ENCODE data around the gene RPL27. TPM values are rescaled to one million over a fixed set of nuclear protein-coding genes. Genes with fewer than 3 reads are reported as not detected.

RPL27 gene
- total RNA-seq, 1 donor from 2014 or later, result 1,032 TPM

- no peaks in the 10 kb centered on the region for H3K9me3 ChIP-seq (ENCODE audit: insufficient read depth, low read depth, low read length)
- FAIRE-seq, result no peak
- no peak overlapping the region for H3K27ac ChIP-seq (ENCODE audit: low read depth, low read length)
- H3K27ac Mint-ChIP-seq (ENCODE audit: unreplicated experiment), result no peak overlapping the region
- TF ChIP-seq CTCF (IDR thresholded peaks at IDR 0.05; ENCODE audit: insufficient read depth, low read depth, low read length), result no peak
- TF ChIP-seq EZH2 (IDR thresholded peaks at IDR 0.05; ENCODE audit: insufficient read depth, low read length), result no peak
- H2AFZ ChIP-seq (ENCODE audit: low read depth, low read length), result peak overlapping the region; percentile 32
- no peaks in the 10 kb centered on the region for H3K27me3 ChIP-seq (ENCODE audit: insufficient read depth, low read length)
- DNase-seq (ENCODE audit: low read depth), result no peak
- H3K36me3 ChIP-seq (ENCODE audit: insufficient read depth, low read length), result peaks cover 3% of the 10 kb centered on the region
- H3K79me2 ChIP-seq (ENCODE audit: insufficient read depth, low read length), result no peaks in the 10 kb centered on the region
- peaks cover 2% of the 10 kb centered on the region for H3K27me3 Mint-ChIP-seq (ENCODE audit: low read depth, unreplicated experiment)
- H3K4me3 Mint-ChIP-seq (ENCODE audit: unreplicated experiment), result no peak overlapping the region
- no peak overlapping the region for H3K4me3 ChIP-seq (ENCODE audit: insufficient read depth, low read depth, low read length)
- H3K36me3 Mint-ChIP-seq (ENCODE audit: low read depth, unreplicated experiment), result no peaks in the 10 kb centered on the region
- no peak overlapping the region for H3K4me2 ChIP-seq (ENCODE audit: low read length)
- H4K20me1 ChIP-seq (ENCODE audit: insufficient read depth, low read length), result no peaks in the 10 kb centered on the region
- H3K9me3 Mint-ChIP-seq (ENCODE audit: unreplicated experiment), result no peaks in the 10 kb centered on the region
- H3K4me1 Mint-ChIP-seq (ENCODE audit: low read depth, unreplicated experiment), result peaks cover 5% of the 10 kb centered on the region
- H3K4me1 ChIP-seq (ENCODE audit: insufficient read depth, low read length), result no peaks in the 10 kb centered on the region
- no peak overlapping the region for H3K9ac ChIP-seq (ENCODE audit: low read length)
Observed at GRCh38 chr17:43042025-43042628, 43.9 kb downstream of the RPL27 start.

- Histone ChIP-seq H2AFZ (ENCODE audit: low read depth, low read length) (no peak overlapping the region), H3K27me3 (ENCODE audit: insufficient read depth, low read length) (no peaks in the 10 kb centered on the region), H3K79me2 (ENCODE audit: insufficient read depth, low read length) (no peaks in the 10 kb centered on the region), H3K4me2 (ENCODE audit: low read length) (no peak overlapping the region), H3K9me3 (ENCODE audit: insufficient read depth, low read depth, low read length) (no peaks in the 10 kb centered on the region), H3K27ac (ENCODE audit: low read depth, low read length) (no peak overlapping the region), H3K9ac (ENCODE audit: low read length) (no peak overlapping the region), H3K4me1 (ENCODE audit: insufficient read depth, low read length) (no peaks in the 10 kb centered on the region), H3K36me3 (ENCODE audit: insufficient read depth, low read length) (peaks cover 3% of the 10 kb centered on the region), H4K20me1 (ENCODE audit: insufficient read depth, low read length) (no peaks in the 10 kb centered on the region), H3K4me3 (ENCODE audit: insufficient read depth, low read depth, low read length) (no peak overlapping the region)
- no peak overlapping the region for H3K4me3 Mint-ChIP-seq (ENCODE audit: unreplicated experiment)
- DNase-seq (ENCODE audit: low read depth) (no peak), FAIRE-seq (no peak)
- peaks cover 5% of the 10 kb centered on the region for H3K4me1 Mint-ChIP-seq (ENCODE audit: low read depth, unreplicated experiment)
- no peaks in the 10 kb centered on the region for H3K36me3 Mint-ChIP-seq (ENCODE audit: low read depth, unreplicated experiment)
- H3K27me3 Mint-ChIP-seq (ENCODE audit: low read depth, unreplicated experiment), result peaks cover 2% of the 10 kb centered on the region
- H3K27ac Mint-ChIP-seq (ENCODE audit: unreplicated experiment), result no peak overlapping the region
- TF ChIP-seq EZH2 (IDR thresholded peaks at IDR 0.05; ENCODE audit: insufficient read depth, low read length), result no peak
- TF ChIP-seq CTCF (IDR thresholded peaks at IDR 0.05; ENCODE audit: insufficient read depth, low read depth, low read length), result no peak
- H3K9me3 Mint-ChIP-seq (ENCODE audit: unreplicated experiment), result no peaks in the 10 kb centered on the region
Observed at GRCh38 chr17:43043307-43043706, 45.1 kb downstream of the RPL27 start.

- Histone ChIP-seq H3K27ac (ENCODE audit: low read depth, low read length) (no peak overlapping the region), H2AFZ (ENCODE audit: low read depth, low read length) (no peak overlapping the region), H3K4me2 (ENCODE audit: low read length) (no peak overlapping the region), H3K27me3 (ENCODE audit: insufficient read depth, low read length) (no peaks in the 10 kb centered on the region), H4K20me1 (ENCODE audit: insufficient read depth, low read length) (no peaks in the 10 kb centered on the region), H3K9ac (ENCODE audit: low read length) (no peak overlapping the region), H3K36me3 (ENCODE audit: insufficient read depth, low read length) (peaks cover 3% of the 10 kb centered on the region), H3K4me1 (ENCODE audit: insufficient read depth, low read length) (no peaks in the 10 kb centered on the region), H3K9me3 (ENCODE audit: insufficient read depth, low read depth, low read length) (no peaks in the 10 kb centered on the region), H3K79me2 (ENCODE audit: insufficient read depth, low read length) (no peaks in the 10 kb centered on the region), H3K4me3 (ENCODE audit: insufficient read depth, low read depth, low read length) (no peak overlapping the region)
- FAIRE-seq (no peak), DNase-seq (ENCODE audit: low read depth) (no peak)
- no peak overlapping the region for H3K4me3 Mint-ChIP-seq (ENCODE audit: unreplicated experiment)
- no peak overlapping the region for H3K27ac Mint-ChIP-seq (ENCODE audit: unreplicated experiment)
- no peaks in the 10 kb centered on the region for H3K9me3 Mint-ChIP-seq (ENCODE audit: unreplicated experiment)
- H3K27me3 Mint-ChIP-seq (ENCODE audit: low read depth, unreplicated experiment), result peaks cover 2% of the 10 kb centered on the region
- H3K36me3 Mint-ChIP-seq (ENCODE audit: low read depth, unreplicated experiment), result no peaks in the 10 kb centered on the region
- TF ChIP-seq CTCF (IDR thresholded peaks at IDR 0.05; ENCODE audit: insufficient read depth, low read depth, low read length), result no peak
- TF ChIP-seq EZH2 (IDR thresholded peaks at IDR 0.05; ENCODE audit: insufficient read depth, low read length), result no peak
- peaks cover 5% of the 10 kb centered on the region for H3K4me1 Mint-ChIP-seq (ENCODE audit: low read depth, unreplicated experiment)
Observed at GRCh38 chr17:43044024-43044423, 45.8 kb downstream of the RPL27 start.
